Neural cell (in vitro differentiated cells): Measurements from ENCODE around the gene TSEN34. TPM values are rescaled to one million over a fixed set of nuclear protein-coding genes. Genes with fewer than 3 reads are reported as not detected.
"Not testable (repeated sequence)": the region's sequence is repeated elsewhere in the genome, so short reads cannot be mapped to it uniquely, and the experiment has no call there.

Experiments used
- H2AFZ ChIP-seq: fragments of 200-600, 300-800 bp; sonication (generic), shearing (Covaris generic); 2 replicates; pipeline ENCODE4 v1.6.0; 2014; ENCODE audit warnings: low read depth, mild to moderate bottlenecking, antibody characterized with exemption, low read length, moderate library complexity
- H3F3A ChIP-seq: fragments of 200-600 bp; shearing (Covaris generic); 2 replicates; pipeline ENCODE4 v1.6.1; 2016; ENCODE audit warnings: mild to moderate bottlenecking, moderate library complexity, mixed read lengths, antibody characterized with exemption, low read length; ENCODE audit not compliant: insufficient read depth, poor library complexity, severe bottlenecking
- H3K27ac ChIP-seq: fragments of 200-600, 300-800 bp; sonication (generic), shearing (Covaris generic); 2 replicates; pipeline ENCODE4 v1.5.1; 2014; ENCODE audit warnings: mild to moderate bottlenecking, low read length, moderate library complexity
- H3K27me3 ChIP-seq: fragments of 300-800, 200-600 bp; sonication (generic), shearing (Covaris generic); 2 replicates; pipeline ENCODE4 v1.6.0; 2014; ENCODE audit warnings: mild to moderate bottlenecking, low read depth, low read length, moderate library complexity; ENCODE audit not compliant: insufficient read depth
- H3K36me3 ChIP-seq: fragments of 300-800, 200-600 bp; sonication (generic), shearing (Covaris generic); 2 replicates; pipeline ENCODE4 v1.5.1; 2014; ENCODE audit warnings: mild to moderate bottlenecking, antibody characterized with exemption, low read length, moderate library complexity; ENCODE audit not compliant: insufficient read depth
- H3K4me2 ChIP-seq: fragments of 300-800, 200-600 bp; sonication (generic), shearing (Covaris generic); 2 replicates; pipeline ENCODE4 v1.6.0; 2014; ENCODE audit warnings: mild to moderate bottlenecking, low read length
- H3K4me3 ChIP-seq: fragments of 300-800, 200-600 bp; sonication (generic), shearing (Covaris generic); 2 replicates; pipeline ENCODE4 v1.5.1; 2014; ENCODE audit warnings: mild to moderate bottlenecking, low read length, moderate library complexity
- H3K79me2 ChIP-seq: fragments of 200-600 bp; shearing (Covaris generic); replicated peaks from 2 replicates; pipeline ENCODE4 v1.6.0; 2014; ENCODE audit warnings: mild to moderate bottlenecking, low read length, moderate library complexity; ENCODE audit not compliant: insufficient read depth
- H3K9ac ChIP-seq: fragments of 300-800, 200-600 bp; sonication (generic), shearing (Covaris generic); 2 replicates; pipeline ENCODE4 v1.6.1; 2016; ENCODE audit warnings: mild to moderate bottlenecking, low read length, mixed read lengths
- H3K9me2 ChIP-seq: fragments of 200-600 bp; shearing (Covaris generic); 2 replicates; pipeline ENCODE4 v1.6.1; 2016; ENCODE audit warnings: mild to moderate bottlenecking, low read length, mixed read lengths; ENCODE audit not compliant: insufficient read depth
- H3K9me3 ChIP-seq: fragments of 200-600, 300-800 bp; sonication (generic), shearing (Covaris generic); 2 replicates; pipeline ENCODE4 v1.6.1; 2016; ENCODE audit warnings: mild to moderate bottlenecking, mixed run types, low read length, moderate library complexity, mixed read lengths
- H4K20me1 ChIP-seq: fragments of 200-600 bp; shearing (Covaris generic); 2 replicates; pipeline ENCODE4 v1.6.1; 2016; ENCODE audit warnings: mild to moderate bottlenecking, mixed run types; ENCODE audit not compliant: insufficient read depth
- EP300 ChIP-seq: fragments of 450-650 bp; conservative IDR thresholded peaks from 2 replicates; pipeline ENCODE4 v1.6.1; 2014; ENCODE audit warnings: antibody characterized with exemption, mild to moderate bottlenecking, moderate library complexity; ENCODE audit not compliant: poor library complexity, severe bottlenecking
- EZH2 ChIP-seq: fragments of 200-600, 300-800 bp; shearing (Covaris generic), sonication (generic); IDR thresholded peaks from 2 replicates; pipeline ENCODE4 v1.6.1; 2014; ENCODE audit warnings: antibody characterized with exemption, low read length, borderline replicate concordance, mild to moderate bottlenecking; ENCODE audit not compliant: insufficient read depth, poor library complexity, severe bottlenecking
- MXI1 ChIP-seq: fragments of 450-650 bp; conservative IDR thresholded peaks from 2 replicates; pipeline ENCODE4 v1.6.1; 2014; ENCODE audit warnings: antibody characterized with exemption, mild to moderate bottlenecking; ENCODE audit not compliant: poor library complexity, severe bottlenecking
- POLR2AphosphoS5 ChIP-seq: IDR thresholded peaks from 2 replicates; pipeline ENCODE4 v1.6.1; 2012
- RAD21 ChIP-seq: fragments of 450-650 bp; conservative IDR thresholded peaks from 2 replicates; pipeline ENCODE4 v1.6.1; 2014; ENCODE audit warnings: antibody characterized with exemption, mild to moderate bottlenecking, moderate library complexity
- SMC3 ChIP-seq: fragments of 450-650 bp; conservative IDR thresholded peaks from 2 replicates; pipeline ENCODE4 v1.6.1; 2014; ENCODE audit warnings: antibody characterized with exemption, mild to moderate bottlenecking, moderate library complexity; ENCODE audit not compliant: poor library complexity
- TAF1 ChIP-seq: IDR thresholded peaks from 2 replicates; pipeline ENCODE4 v1.6.1; 2012; ENCODE audit warnings: low read depth
- polyA plus RNA-seq: library from polyadenylated mRNA; depleted of rRNA; stranded (reverse); fragments of >200 nt; gene quantifications from 2 replicates; pipeline ENCODE4 v1.2.3, GENCODE V29; 2014
- TF ChIP-seq, protein P1 (sequence below): fragments of 450-650 bp; IDR thresholded peaks from 2 replicates; pipeline ENCODE4 v1.5.1; 2014; ENCODE audit warnings: antibody characterized with exemption, mild to moderate bottlenecking, moderate library complexity; ENCODE audit not compliant: poor library complexity, severe bottlenecking
- TF ChIP-seq, protein P2 (sequence below): IDR thresholded peaks from 2 replicates; pipeline ENCODE4 v1.6.1; 2012; ENCODE audit warnings: borderline replicate concordance

The TSEN34 gene
- polyA plus RNA-seq, 1 donor from 2014 or later: 113 TPM

- H3K27me3 ChIP-seq: no peaks in the 10 kb centered on the region
- H2AFZ ChIP-seq: no peak overlapping the region
- no peaks in the 10 kb centered on the region for H3K9me2 ChIP-seq
- no peak overlapping the region for H3K9ac ChIP-seq
- TF ChIP-seq POLR2AphosphoS5: no peak
- TF ChIP-seq, protein P1, sequence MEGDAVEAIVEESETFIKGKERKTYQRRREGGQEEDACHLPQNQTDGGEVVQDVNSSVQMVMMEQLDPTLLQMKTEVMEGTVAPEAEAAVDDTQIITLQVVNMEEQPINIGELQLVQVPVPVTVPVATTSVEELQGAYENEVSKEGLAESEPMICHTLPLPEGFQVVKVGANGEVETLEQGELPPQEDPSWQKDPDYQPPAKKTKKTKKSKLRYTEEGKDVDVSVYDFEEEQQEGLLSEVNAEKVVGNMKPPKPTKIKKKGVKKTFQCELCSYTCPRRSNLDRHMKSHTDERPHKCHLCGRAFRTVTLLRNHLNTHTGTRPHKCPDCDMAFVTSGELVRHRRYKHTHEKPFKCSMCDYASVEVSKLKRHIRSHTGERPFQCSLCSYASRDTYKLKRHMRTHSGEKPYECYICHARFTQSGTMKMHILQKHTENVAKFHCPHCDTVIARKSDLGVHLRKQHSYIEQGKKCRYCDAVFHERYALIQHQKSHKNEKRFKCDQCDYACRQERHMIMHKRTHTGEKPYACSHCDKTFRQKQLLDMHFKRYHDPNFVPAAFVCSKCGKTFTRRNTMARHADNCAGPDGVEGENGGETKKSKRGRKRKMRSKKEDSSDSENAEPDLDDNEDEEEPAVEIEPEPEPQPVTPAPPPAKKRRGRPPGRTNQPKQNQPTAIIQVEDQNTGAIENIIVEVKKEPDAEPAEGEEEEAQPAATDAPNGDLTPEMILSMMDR: no peak
- TF ChIP-seq, protein P2, sequence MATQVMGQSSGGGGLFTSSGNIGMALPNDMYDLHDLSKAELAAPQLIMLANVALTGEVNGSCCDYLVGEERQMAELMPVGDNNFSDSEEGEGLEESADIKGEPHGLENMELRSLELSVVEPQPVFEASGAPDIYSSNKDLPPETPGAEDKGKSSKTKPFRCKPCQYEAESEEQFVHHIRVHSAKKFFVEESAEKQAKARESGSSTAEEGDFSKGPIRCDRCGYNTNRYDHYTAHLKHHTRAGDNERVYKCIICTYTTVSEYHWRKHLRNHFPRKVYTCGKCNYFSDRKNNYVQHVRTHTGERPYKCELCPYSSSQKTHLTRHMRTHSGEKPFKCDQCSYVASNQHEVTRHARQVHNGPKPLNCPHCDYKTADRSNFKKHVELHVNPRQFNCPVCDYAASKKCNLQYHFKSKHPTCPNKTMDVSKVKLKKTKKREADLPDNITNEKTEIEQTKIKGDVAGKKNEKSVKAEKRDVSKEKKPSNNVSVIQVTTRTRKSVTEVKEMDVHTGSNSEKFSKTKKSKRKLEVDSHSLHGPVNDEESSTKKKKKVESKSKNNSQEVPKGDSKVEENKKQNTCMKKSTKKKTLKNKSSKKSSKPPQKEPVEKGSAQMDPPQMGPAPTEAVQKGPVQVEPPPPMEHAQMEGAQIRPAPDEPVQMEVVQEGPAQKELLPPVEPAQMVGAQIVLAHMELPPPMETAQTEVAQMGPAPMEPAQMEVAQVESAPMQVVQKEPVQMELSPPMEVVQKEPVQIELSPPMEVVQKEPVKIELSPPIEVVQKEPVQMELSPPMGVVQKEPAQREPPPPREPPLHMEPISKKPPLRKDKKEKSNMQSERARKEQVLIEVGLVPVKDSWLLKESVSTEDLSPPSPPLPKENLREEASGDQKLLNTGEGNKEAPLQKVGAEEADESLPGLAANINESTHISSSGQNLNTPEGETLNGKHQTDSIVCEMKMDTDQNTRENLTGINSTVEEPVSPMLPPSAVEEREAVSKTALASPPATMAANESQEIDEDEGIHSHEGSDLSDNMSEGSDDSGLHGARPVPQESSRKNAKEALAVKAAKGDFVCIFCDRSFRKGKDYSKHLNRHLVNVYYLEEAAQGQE: no peak
- TF ChIP-seq MXI1: no peak
- TF ChIP-seq TAF1: no peak
- no peaks in the 10 kb centered on the region for H3K79me2 ChIP-seq
- H3K36me3 ChIP-seq: no peaks in the 10 kb centered on the region
- H3K27ac ChIP-seq: no peak overlapping the region
- no peaks in the 10 kb centered on the region for H3K9me3 ChIP-seq
- H3K4me3 ChIP-seq: no peak overlapping the region
- no peak overlapping the region for H3K4me2 ChIP-seq
- H4K20me1 ChIP-seq: no peaks in the 10 kb centered on the region
- H3F3A ChIP-seq: no peaks in the 10 kb centered on the region
These were observed 20.1 kb downstream of the TSEN34 start for GRCh38 chr19:54211235-54211634.

- not testable (repeated sequence) for H3K9me3 ChIP-seq, H3K27ac ChIP-seq, H2AFZ ChIP-seq, H3K9me2 ChIP-seq, H3F3A ChIP-seq, H3K27me3 ChIP-seq, H3K4me3 ChIP-seq, H3K36me3 ChIP-seq, H4K20me1 ChIP-seq, H3K4me2 ChIP-seq, H3K9ac ChIP-seq, H3K79me2 ChIP-seq
These were observed 23.1 kb downstream of the TSEN34 start for GRCh38 chr19:54214217-54214616.

GRCh38 chr19:54214734-54215133, 23.6 kb downstream of the TSEN34 start:
- H3K9me3 ChIP-seq, H2AFZ ChIP-seq, H3K27me3 ChIP-seq, H3F3A ChIP-seq, H3K9me2 ChIP-seq, H4K20me1 ChIP-seq, H3K9ac ChIP-seq, H3K27ac ChIP-seq, H3K4me3 ChIP-seq, H3K4me2 ChIP-seq, H3K36me3 ChIP-seq, H3K79me2 ChIP-seq: not testable (repeated sequence)

- no peaks in the 10 kb centered on the region for H3K27me3 ChIP-seq
- H3K27ac ChIP-seq: no peak overlapping the region
- no peak overlapping the region for H3K4me3 ChIP-seq
- no peak overlapping the region for H3K4me2 ChIP-seq
- H4K20me1 ChIP-seq: no peaks in the 10 kb centered on the region
- H3K9me2 ChIP-seq: no peaks in the 10 kb centered on the region
- no peaks in the 10 kb centered on the region for H3K79me2 ChIP-seq
- H2AFZ ChIP-seq: no peak overlapping the region
- no peaks in the 10 kb centered on the region for H3K36me3 ChIP-seq
- H3F3A ChIP-seq: no peaks in the 10 kb centered on the region
- H3K9ac ChIP-seq: no peak overlapping the region
- no peaks in the 10 kb centered on the region for H3K9me3 ChIP-seq
- no peak for TF ChIP-seq EZH2
- no peak for TF ChIP-seq EP300
- no peak for TF ChIP-seq MXI1
- no peak for TF ChIP-seq RAD21
- TF ChIP-seq, protein P1: no peak
- no peak for TF ChIP-seq SMC3
- TF ChIP-seq POLR2AphosphoS5: no peak
These were observed 25.8 kb downstream of the TSEN34 start for GRCh38 chr19:54216869-54217268.
